Uterus (tissue), 2 donors: ENCODE results near the gene KMT5B.

Experiments
- POLR2A ChIP-seq, 2 donors: fragments of 450-650 bp; IDR thresholded peaks; one replicate each; pipeline ENCODE4 v1.6.1; 2016; ENCODE audit warnings: antibody characterized with exemption in 2 of 2, mild to moderate bottlenecking in 1 of 2, moderate library complexity in 1 of 2
- TF ChIP-seq, protein P1 (sequence below), 4 experiments: fragments of 200-600 bp in 2 of 4; fragments of 450-650 bp in 2 of 4; sonication (generic) in 2 of 4; IDR thresholded peaks; one replicate each; pipeline ENCODE4 v1.5.1; 2016 to 2019; ENCODE audit warnings: antibody characterized with exemption in 4 of 4, mild to moderate bottlenecking in 2 of 4, moderate library complexity in 1 of 4

DNA sequence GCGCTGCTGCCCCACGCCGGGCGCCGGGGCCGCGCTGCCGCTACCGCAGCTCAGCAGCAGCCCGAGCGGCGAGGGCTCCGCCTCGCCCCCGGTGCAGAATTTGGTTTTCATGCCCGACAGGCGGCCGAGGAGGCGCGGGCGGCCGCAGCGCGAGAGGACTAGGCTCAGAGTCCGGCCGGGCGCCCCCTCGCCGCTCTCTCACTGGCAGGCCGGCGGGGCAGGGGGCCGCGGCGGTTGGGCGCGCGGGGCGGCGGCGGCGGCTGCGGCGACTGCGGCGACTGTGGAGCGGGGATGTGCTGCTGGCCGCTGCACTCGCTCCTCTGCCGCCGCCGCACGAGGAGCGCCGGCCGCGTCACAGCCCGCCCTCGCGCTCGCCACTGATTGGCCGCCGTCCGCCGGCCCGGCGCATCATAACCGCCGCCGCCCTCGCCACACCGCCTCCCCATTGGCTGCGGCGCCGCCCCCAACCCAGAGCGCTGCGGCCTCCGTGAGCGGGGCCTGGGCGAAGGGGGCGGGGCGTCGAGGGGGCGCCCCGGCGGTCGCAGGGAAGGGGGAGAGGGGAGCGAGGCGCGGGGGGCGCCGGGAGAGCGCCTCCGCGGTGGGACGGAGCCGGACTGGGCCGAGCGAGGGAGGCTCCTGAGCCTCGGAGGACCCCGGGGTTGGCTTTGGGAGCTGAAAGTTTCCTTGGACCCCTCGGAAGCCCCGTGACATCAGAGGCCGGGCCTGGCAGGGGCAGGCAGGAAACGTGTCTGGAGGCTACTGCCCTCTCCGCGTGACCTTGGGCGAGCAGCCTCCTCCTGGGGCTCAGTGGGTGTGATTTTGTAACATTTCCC, 91.8 kb downstream of the KMT5B start, which contains the start of gene CHKA:
- TF ChIP-seq, protein P1, sequence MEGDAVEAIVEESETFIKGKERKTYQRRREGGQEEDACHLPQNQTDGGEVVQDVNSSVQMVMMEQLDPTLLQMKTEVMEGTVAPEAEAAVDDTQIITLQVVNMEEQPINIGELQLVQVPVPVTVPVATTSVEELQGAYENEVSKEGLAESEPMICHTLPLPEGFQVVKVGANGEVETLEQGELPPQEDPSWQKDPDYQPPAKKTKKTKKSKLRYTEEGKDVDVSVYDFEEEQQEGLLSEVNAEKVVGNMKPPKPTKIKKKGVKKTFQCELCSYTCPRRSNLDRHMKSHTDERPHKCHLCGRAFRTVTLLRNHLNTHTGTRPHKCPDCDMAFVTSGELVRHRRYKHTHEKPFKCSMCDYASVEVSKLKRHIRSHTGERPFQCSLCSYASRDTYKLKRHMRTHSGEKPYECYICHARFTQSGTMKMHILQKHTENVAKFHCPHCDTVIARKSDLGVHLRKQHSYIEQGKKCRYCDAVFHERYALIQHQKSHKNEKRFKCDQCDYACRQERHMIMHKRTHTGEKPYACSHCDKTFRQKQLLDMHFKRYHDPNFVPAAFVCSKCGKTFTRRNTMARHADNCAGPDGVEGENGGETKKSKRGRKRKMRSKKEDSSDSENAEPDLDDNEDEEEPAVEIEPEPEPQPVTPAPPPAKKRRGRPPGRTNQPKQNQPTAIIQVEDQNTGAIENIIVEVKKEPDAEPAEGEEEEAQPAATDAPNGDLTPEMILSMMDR (IDR thresholded peaks at IDR 0.05), result peak in 1 of 4 experiments; percentile 26
- TF ChIP-seq POLR2A (IDR thresholded peaks at IDR 0.05), result peak; percentile 94 to 98
